HEK293 (cell line): ENCODE data around the gene SPRED2.

ENCODE experiments used
- BCL6B ChIP-seq: fragments of 450-650 bp; formaldehyde crosslinking; IDR thresholded peaks from 2 replicates; pipeline ENCODE4 v1.5.1; 2017; ENCODE audit warnings: missing biosample characterization, missing genetic modification characterization
- ELK4 ChIP-seq: IDR thresholded peaks from 2 replicates; pipeline ENCODE4 v1.6.1; 2011; ENCODE audit warnings: mild to moderate bottlenecking, low read depth, low read length, borderline replicate concordance
- GLIS1 ChIP-seq: fragments of 450-650 bp; formaldehyde crosslinking; IDR thresholded peaks from 2 replicates; pipeline ENCODE4 v1.5.1; 2016; ENCODE audit warnings: missing biosample characterization, missing genetic modification characterization
- SP2 ChIP-seq: fragments of 450-650 bp; formaldehyde crosslinking; IDR thresholded peaks from 2 replicates; pipeline ENCODE4 v1.5.1; 2016; ENCODE audit warnings: missing biosample characterization, missing genetic modification characterization
- TCF7L2 ChIP-seq: IDR thresholded peaks from 2 replicates; pipeline ENCODE4 v1.6.1; 2011; ENCODE audit warnings: low read depth, mild to moderate bottlenecking, inconsistent platforms, low read length, moderate library complexity, borderline replicate concordance
- TSHZ1 ChIP-seq: fragments of 450-650 bp; formaldehyde crosslinking; IDR thresholded peaks from 2 replicates; pipeline ENCODE4 v1.5.1; 2016; ENCODE audit warnings: missing biosample characterization, missing genetic modification characterization, borderline replicate concordance
- ZBTB20 ChIP-seq: fragments of 450-650 bp; formaldehyde crosslinking; IDR thresholded peaks from 2 replicates; pipeline ENCODE4 v1.5.1; 2016; ENCODE audit warnings: missing biosample characterization, missing genetic modification characterization
- ZBTB26 ChIP-seq: fragments of 450-650 bp; formaldehyde crosslinking; optimal IDR thresholded peaks from 2 replicates; pipeline ENCODE3; 2016; ENCODE audit warnings: missing biosample characterization, mild to moderate bottlenecking, missing genetic modification characterization
- ZFP41 ChIP-seq: fragments of 450-650 bp; formaldehyde crosslinking; IDR thresholded peaks from 2 replicates; pipeline ENCODE4 v1.5.1; 2016; ENCODE audit warnings: missing biosample characterization, missing genetic modification characterization, borderline replicate concordance
- ZFP69B ChIP-seq: fragments of 450-650 bp; formaldehyde crosslinking; IDR thresholded peaks from 2 replicates; pipeline ENCODE4 v1.5.1; 2016; ENCODE audit warnings: missing biosample characterization, missing genetic modification characterization
- ZNF18 ChIP-seq: fragments of 450-650 bp; formaldehyde crosslinking; IDR thresholded peaks from 2 replicates; pipeline ENCODE4 v1.5.1; 2016; ENCODE audit warnings: missing biosample characterization, missing genetic modification characterization
- ZNF184 ChIP-seq: fragments of 450-650 bp; IDR thresholded peaks from 2 replicates; pipeline ENCODE4 v1.5.1; 2018; ENCODE audit warnings: missing biosample characterization, mild to moderate bottlenecking, missing genetic modification characterization
- ZNF223 ChIP-seq: fragments of 450-650 bp; formaldehyde crosslinking; IDR thresholded peaks from 2 replicates; pipeline ENCODE4 v1.5.1; 2016; ENCODE audit warnings: missing biosample characterization, missing genetic modification characterization
- ZNF280D ChIP-seq: fragments of 450-650 bp; formaldehyde crosslinking; IDR thresholded peaks from 2 replicates; pipeline ENCODE4 v1.5.1; 2016; ENCODE audit warnings: missing biosample characterization, missing genetic modification characterization
- ZNF324 ChIP-seq: fragments of 450-650 bp; formaldehyde crosslinking; IDR thresholded peaks from 2 replicates; pipeline ENCODE4 v1.5.1; 2016; ENCODE audit warnings: missing biosample characterization, missing genetic modification characterization
- ZNF362 ChIP-seq: fragments of 450-650 bp; formaldehyde crosslinking; IDR thresholded peaks from 2 replicates; pipeline ENCODE4 v1.5.1; 2016; ENCODE audit warnings: missing biosample characterization, missing genetic modification characterization
- ZNF398 ChIP-seq: fragments of 450-650 bp; formaldehyde crosslinking; IDR thresholded peaks from 2 replicates; pipeline ENCODE4 v1.5.1; 2017; ENCODE audit warnings: missing biosample characterization, missing genetic modification characterization
- ZNF473 ChIP-seq: fragments of 450-650 bp; formaldehyde crosslinking; IDR thresholded peaks from 2 replicates; pipeline ENCODE4 v1.5.1; 2017; ENCODE audit warnings: missing biosample characterization, missing genetic modification characterization
- ZNF529 ChIP-seq: fragments of 450-650 bp; formaldehyde crosslinking; IDR thresholded peaks from 2 replicates; pipeline ENCODE4 v1.5.1; 2017; ENCODE audit warnings: missing genetic modification characterization, missing biosample characterization; ENCODE audit not compliant: insufficient replicate concordance
- ZNF585B ChIP-seq: fragments of 450-650 bp; formaldehyde crosslinking; IDR thresholded peaks from 2 replicates; pipeline ENCODE4 v1.5.1; 2016; ENCODE audit warnings: missing biosample characterization, missing genetic modification characterization
- ZNF600 ChIP-seq: fragments of 450-650 bp; formaldehyde crosslinking; IDR thresholded peaks from 2 replicates; pipeline ENCODE4 v1.5.1; 2016; ENCODE audit warnings: missing biosample characterization, missing genetic modification characterization
- ZNF654 ChIP-seq: fragments of 450-650 bp; formaldehyde crosslinking; IDR thresholded peaks from 2 replicates; pipeline ENCODE4 v1.5.1; 2016; ENCODE audit warnings: low read depth, missing biosample characterization, missing genetic modification characterization
- ZNF670 ChIP-seq: fragments of 450-650 bp; formaldehyde crosslinking; IDR thresholded peaks from 2 replicates; pipeline ENCODE4 v1.5.1; 2016; ENCODE audit warnings: missing biosample characterization, missing genetic modification characterization, low read depth
- ZNF701 ChIP-seq: fragments of 450-650 bp; formaldehyde crosslinking; IDR thresholded peaks from 2 replicates; pipeline ENCODE4 v1.5.1; 2016; ENCODE audit warnings: missing biosample characterization, missing genetic modification characterization

SPRED2 gene

GRCh38 chr2:65436169-65436823 is 3.9 kb upstream of the SPRED2 start (continued):
- TF ChIP-seq ELK4 (0 out of 2 replicates have a peak, but pooled peaks have one; percentile 34), ZNF398 (tag by site-specific recombination) (no peak), ZNF184 (no peak), ZNF701 (tag by site-specific recombination) (no peak), ZFP69B (tag by site-specific recombination) (peak; percentile 41; the same call in 1 of the 2 replicates), ZNF280D (tag by site-specific recombination) (no peak), ZNF670 (tag by site-specific recombination) (no peak), ZNF473 (tag by site-specific recombination) (no peak), ZNF529 (tag by site-specific recombination) (no peak), ZFP41 (tag by site-specific recombination) (no peak), TCF7L2 (peak; percentile 43), BCL6B (tag by site-specific recombination) (no peak), ZNF654 (tag by site-specific recombination) (no peak), ZNF324 (tag by site-specific recombination) (peak; percentile 61), TSHZ1 (no peak), GLIS1 (tag by site-specific recombination) (peak; percentile 63; the same call in 1 of the 2 replicates), ZNF223 (tag by site-specific recombination) (no peak), SP2 (no peak), ZNF600 (peak; percentile 31; the same call in 1 of the 2 replicates), ZBTB26 (peak; percentile 77), ZBTB20 (tag by site-specific recombination) (peak; percentile 90), ZNF18 (tag by site-specific recombination) (no peak), ZNF362 (tag by site-specific recombination) (no peak), ZNF585B (tag by site-specific recombination) (no peak)
